Measurements from ENCODE around the gene STPG1.

The STPG1 gene

DNA sequence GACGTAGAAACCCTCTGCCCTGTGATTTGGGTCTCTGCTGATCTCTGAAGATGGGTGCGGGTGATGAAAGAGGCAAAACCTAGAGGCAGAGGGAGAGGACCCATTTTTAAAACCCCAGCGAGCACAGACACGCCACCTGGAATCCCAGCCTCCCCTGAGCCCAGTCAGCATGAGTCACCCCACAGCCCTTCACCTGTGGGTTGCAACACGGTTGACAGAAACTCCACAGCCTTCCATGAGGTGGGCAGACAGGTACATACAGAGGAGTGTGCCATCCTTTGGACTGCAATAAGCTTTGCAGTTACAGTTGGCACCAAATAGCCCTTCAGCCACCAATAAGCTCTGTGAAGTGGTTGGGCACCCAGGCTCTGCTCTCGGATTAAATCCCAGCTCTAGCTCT is 96.5 kb downstream of the STPG1 start:
- DNase-seq: no peak

DNA sequence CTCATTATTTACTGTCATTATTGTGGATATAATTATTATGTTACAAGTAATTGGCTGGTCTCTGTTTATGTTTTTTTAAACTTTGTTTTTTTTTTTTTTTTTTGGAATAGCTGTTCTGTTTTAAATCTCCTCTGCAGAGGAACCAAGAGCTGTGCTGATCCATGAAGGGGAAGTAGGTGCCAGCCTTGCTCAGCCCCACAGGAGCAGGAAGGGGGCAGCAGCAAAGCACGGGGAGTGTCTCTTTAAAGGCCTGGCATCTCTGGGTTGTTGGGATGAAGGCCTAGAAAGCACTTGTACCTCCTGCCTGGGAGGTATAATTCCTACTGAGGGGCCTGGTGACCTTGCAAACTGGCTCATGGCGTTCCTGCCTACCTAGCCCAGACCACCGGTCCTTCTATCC is 96.9 kb downstream of the STPG1 start:
- no peak for DNase-seq

DNA sequence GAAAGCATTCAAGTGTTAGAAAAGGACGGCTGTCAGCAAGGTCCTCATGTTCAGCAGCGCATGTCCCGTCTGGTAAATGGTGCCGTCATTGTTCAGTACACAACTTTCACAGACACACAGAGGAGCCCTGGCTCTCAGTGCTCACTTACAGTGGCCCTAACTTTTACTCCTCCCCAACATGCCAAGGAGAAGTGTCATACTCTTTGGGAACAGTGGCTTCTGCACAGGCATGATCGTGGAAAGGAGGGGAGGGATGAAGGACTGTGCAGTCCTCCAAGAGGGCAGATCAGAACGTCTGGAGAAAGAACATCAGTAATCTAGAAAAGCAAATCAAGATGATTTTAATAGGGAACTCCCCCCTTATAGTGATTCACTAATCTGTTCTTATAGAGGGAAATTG is 98.2 kb downstream of the STPG1 start:
- no peak for DNase-seq

DNA sequence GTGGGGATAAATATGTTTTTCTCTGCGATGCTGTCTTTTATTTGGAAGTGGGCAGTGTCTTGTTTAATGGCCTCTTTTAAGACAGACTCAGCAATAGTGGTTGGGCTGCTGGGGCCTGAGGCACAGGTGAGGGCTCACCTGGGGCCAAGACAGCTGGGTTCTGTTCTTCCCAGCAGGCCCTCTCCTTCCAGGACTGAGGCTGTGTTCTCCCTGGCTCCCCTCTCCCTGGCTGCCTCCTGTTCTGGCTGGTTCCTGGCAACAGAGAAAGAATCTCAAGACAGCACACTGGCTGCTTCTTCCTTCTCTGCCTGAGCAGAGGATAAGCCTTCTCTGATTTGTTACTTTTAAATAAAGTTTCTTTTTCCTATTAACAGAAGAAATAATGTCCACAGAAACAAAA is 101.8 kb downstream of the STPG1 start:
- DNase-seq: no peak

DNA sequence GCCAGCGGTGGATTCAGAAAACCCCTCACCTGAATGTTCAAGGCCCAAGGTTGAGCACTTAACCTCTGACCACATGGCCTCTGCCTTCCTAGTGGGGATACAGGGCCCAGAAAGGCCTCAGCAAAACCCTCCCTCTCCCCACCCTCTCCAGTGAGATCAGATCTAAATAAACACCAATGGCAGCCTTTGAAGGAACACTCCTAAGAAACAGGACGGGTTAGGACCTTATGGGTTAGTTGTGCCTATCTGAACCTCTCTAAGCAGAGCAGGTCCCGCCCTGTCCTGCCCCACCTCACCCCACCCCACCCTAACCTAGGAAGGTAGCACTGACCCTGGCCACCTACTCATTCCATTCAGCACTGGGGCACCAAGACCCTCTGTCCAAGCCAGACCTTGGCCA is 102.3 kb downstream of the STPG1 start:
- no peak for DNase-seq

DNA sequence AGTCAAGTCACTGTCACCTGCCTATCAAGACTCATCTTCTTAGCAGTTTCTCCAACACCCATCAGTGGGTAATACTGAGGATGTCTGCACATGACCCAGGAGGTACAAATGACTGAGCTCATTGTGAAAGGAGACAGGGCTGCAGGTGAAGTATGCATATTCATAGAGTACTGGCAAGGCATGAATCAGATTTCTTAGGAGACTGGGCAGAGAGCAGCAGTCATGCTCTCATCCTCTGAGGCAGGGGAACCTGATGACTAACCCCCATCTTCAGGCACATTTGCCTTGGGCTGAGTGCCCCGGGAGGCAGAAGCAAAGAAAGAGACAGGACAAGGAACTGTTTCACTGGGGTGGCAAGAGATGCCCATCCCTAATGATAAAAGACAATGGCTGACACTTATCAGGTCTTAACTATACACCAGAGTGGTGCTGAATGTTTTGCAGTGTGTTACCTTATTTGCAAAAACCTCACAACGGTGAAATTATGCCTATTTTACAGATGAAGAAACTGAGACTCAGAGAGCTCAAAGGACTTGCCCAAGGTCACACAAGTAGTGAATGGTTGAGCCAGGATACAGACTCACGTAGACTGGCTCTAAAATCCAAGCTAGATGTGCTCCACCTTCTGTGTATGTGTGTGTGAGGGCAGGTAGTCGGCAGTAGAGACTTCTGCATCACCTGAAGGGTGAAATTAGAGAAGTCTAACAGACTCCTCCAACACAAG is 103.7 kb downstream of the STPG1 start:
- no peak for DNase-seq

DNA sequence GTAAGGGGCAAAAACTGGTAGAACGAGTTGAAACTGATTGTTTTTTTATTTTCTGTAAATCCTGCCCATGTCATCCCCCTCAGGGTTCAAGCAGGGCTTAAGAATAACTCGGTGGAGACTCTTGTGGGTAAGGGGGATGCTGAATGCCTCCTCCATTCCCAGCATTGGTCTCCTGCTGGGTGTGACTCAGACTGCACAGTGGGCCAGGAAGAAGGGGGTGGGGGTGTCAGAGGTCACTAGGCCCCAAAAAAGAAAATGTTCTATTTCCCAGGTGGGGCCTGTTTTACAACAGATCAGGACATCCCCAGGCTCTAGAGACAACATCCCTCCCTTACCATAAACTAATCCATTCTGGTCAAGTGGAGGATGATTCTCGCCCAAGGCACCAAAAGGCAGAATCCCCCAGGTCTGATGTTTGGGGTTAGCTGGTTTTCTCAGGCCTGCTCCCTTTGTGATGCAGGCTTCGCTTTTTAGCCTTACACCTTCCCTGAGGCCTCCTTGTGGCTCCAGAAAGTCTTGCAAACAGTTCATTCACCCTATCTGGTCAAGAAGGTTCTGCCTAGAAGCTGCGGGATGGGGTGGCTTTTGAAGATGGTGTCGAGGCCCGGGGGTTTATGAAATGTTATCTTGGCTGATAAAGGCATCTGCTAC is 105.1 kb downstream of the STPG1 start:
- no peak for DNase-seq
